ENCODE data around the gene ANKMY1. TPM values are rescaled to one million over a fixed set of nuclear protein-coding genes. Genes with fewer than 3 reads are reported as not detected.

The ANKMY1 gene
- total and polyA plus RNA-seq, 2 of the 8 experiments (the other 6 are each of a cell fraction or from before 2014, with no cell fraction given): 4.5 to 4.8 TPM

- Histone ChIP-seq H3K4me1 (replicated peaks in 1 of 4; ENCODE audit: control insufficient read depth in 3 of 4, insufficient read depth in 4 of 4, low read length in 3 of 4) (peaks cover 0 to 9% (median 1%) of the 10 kb centered on the region in 4 experiments; a peak in 4 of 7 replicates), H4K5ac (ENCODE audit: insufficient read length, low read depth, low read length) (no peak overlapping the region), H3K79me1 (ENCODE audit: low read depth, low read length) (peaks cover 5% of the 10 kb centered on the region; the same call in 1 of the 2 replicates), H3K27ac (ENCODE audit: low read depth, low read length) (no peak overlapping the region), H2BK120ac (replicated peaks; ENCODE audit: low read depth, low read length) (no peak overlapping the region), H3K14ac (ENCODE audit: insufficient read length) (no peak overlapping the region), H3K79me2 (ENCODE audit: control insufficient read depth in 1 of 2, insufficient read depth in 2 of 2, low read length in 2 of 2) (peaks cover 0 to 9% of the 10 kb centered on the region in 2 experiments; a peak in 1 of 4 replicates), H4K91ac (replicated peaks; ENCODE audit: insufficient read length, low read length) (no peak overlapping the region), H3K4me2 (ENCODE audit: insufficient read depth in 1 of 2, low read depth in 2 of 2, low read length in 2 of 2) (no peak overlapping the region), H4K8ac (ENCODE audit: extremely low read depth, insufficient read depth, low read length) (no peak overlapping the region), H3K18ac (ENCODE audit: extremely low read depth, low read length) (no peak overlapping the region), H3K4me3 (ENCODE audit: extremely low read depth in 1 of 4, insufficient read depth in 2 of 4, low read depth in 3 of 4, low read length in 4 of 4) (no peak overlapping the region), H2BK5ac (ENCODE audit: low read depth, low read length) (no peak overlapping the region), H3K9ac (replicated peaks in 1 of 4; ENCODE audit: extremely low read depth in 1 of 4, low read depth in 3 of 4, low read length in 3 of 4) (no peak overlapping the region), H3K36me3 (ENCODE audit: control insufficient read depth in 2 of 4, insufficient read depth in 4 of 4, low read length in 3 of 4) (no peaks in the 10 kb centered on the region; a peak in 1 of 8 replicates), H2BK20ac (ENCODE audit: low read length) (no peak overlapping the region), H3K56ac (replicated peaks; ENCODE audit: insufficient read length, low read depth, low read length) (no peak overlapping the region), H2AFZ (ENCODE audit: low read length) (no peak overlapping the region), H3K23me2 (ENCODE audit: low read depth, low read length) (peaks cover 2% of the 10 kb centered on the region; the same call in 1 of the 2 replicates), H3K23ac (ENCODE audit: insufficient read length) (no peak overlapping the region), H3K27me3 (replicated peaks in 1 of 4; ENCODE audit: control insufficient read depth in 3 of 4, extremely low read depth in 1 of 4, insufficient read depth in 3 of 4, low read length in 3 of 4) (peaks cover 14 to 19% (median 16%) of the 10 kb centered on the region in 4 experiments), H2AK5ac (ENCODE audit: low read depth, low read length) (no peak overlapping the region), H3K9me3 (ENCODE audit: insufficient read depth in 2 of 2, low read depth in 1 of 2, low read length in 1 of 2) (no peaks in the 10 kb centered on the region), H4K20me1 (replicated peaks in 1 of 2; ENCODE audit: control insufficient read depth in 1 of 2, insufficient read depth in 2 of 2, low read length in 2 of 2) (peaks cover 24 to 42% of the 10 kb centered on the region in 2 experiments), H2BK12ac (ENCODE audit: low read depth, low read length) (no peak overlapping the region), H3K4ac (replicated peaks; ENCODE audit: insufficient read length, low read depth, low read length) (no peak overlapping the region), H2BK15ac (ENCODE audit: low read length) (no peak overlapping the region)
- WGBS, 2 experiments (ENCODE audit: extremely low coverage in 1 of 2, insufficient coverage in 1 of 2, insufficient read length in 1 of 2, insufficient replicate concordance in 2 of 2, low coverage in 1 of 2, low lambda C conversion rate in 2 of 2, missing lambda C conversion rate in 1 of 2): 93% methylated on average over 11 of the region's 12 CpGs; no CpG with 5 or more reads in 1 of the 2 experiments
- CTCF ChIA-PET (ENCODE audit: partially characterized antibody): interaction anchor here (2.1 kb wide), 2 partner anchors 11 to 15 kb away, joined by 6 to 13 read pairs; no protein-coding TSS in a partner anchor
- POLR2A ChIA-PET (ENCODE audit: partially characterized antibody): no interaction called here
- FAIRE-seq (no peak), DNase-seq (ENCODE audit: low read depth in 1 of 2, low spot score in 2 of 2) (no peak)
- TF ChIP-seq KDM1A (IDR thresholded peaks at IDR 0.05; ENCODE audit: borderline replicate concordance, low read length) (no peak), CREB1 (IDR thresholded peaks at IDR 0.05) (no peak), TCF12 (IDR thresholded peaks at IDR 0.05; ENCODE audit: low read depth, low read length) (no peak), NRF1 (IDR thresholded peaks at IDR 0.05; ENCODE audit: low read depth, low read length) (no peak), USF2 (IDR thresholded peaks at IDR 0.05; ENCODE audit: low read length) (no peak), HDAC2 (IDR thresholded peaks at IDR 0.05; ENCODE audit: borderline replicate concordance in 1 of 2, low read depth in 2 of 2, low read length in 2 of 2) (no peak), KDM4A (IDR thresholded peaks at IDR 0.05; ENCODE audit: low read depth, low read length, severe bottlenecking) (no peak), SRF (IDR thresholded peaks at IDR 0.05; ENCODE audit: low read depth, low read length) (no peak), GABPA (IDR thresholded peaks at IDR 0.05; ENCODE audit: borderline replicate concordance, insufficient read depth, low read length) (no peak), HDAC6 (IDR thresholded peaks at IDR 0.05; ENCODE audit: low read depth, low read length) (no peak), SP1 (IDR thresholded peaks at IDR 0.05; ENCODE audit: low read depth, low read length) (no peak)
These were observed 117.5 kb downstream of the ANKMY1 start for GRCh38 chr2:240440251-240440650.
